ENCODE data around the gene KCNC4.

Gene KCNC4

DNA sequence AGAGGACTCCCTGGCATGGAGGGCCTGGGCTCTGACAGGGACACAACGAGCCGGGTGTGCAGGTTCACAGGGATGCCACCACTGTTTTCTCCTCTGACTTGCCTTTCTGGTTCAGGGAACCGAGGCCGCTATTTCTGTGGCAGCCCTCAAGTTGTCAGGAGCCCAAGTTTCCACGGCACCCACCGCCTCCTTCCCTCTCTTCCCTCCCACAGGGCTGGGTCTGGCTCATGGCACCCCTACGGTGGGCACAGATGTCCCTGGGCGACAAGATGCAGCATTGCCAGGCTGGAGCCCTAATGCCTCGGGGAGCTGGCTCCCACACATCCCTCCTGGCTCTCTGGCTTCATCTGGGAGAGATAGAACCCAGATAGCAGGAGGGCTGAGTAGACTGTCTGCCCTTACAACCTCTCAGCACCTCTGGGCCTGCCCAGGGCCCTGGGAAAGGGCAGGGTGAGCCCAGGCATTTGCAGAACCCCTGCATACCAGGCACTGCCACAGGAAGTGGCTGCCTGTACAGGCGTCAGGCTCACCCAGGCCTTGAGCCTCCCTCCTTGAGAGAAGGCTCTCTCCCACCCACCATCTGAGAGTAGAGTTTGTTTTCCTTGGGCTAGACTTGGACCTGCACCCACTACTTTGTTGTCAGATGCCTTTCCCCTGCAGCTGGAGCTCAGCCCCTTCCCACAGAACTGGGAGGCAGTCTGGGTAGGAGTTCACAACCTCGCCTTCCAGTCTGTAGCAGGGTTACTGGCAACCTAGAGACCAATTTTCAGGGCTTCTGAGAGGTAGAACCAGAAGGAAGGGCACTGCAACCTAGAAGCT lies 20.5 kb downstream of the KCNC4 start:
- DNase-seq = no peak

DNA sequence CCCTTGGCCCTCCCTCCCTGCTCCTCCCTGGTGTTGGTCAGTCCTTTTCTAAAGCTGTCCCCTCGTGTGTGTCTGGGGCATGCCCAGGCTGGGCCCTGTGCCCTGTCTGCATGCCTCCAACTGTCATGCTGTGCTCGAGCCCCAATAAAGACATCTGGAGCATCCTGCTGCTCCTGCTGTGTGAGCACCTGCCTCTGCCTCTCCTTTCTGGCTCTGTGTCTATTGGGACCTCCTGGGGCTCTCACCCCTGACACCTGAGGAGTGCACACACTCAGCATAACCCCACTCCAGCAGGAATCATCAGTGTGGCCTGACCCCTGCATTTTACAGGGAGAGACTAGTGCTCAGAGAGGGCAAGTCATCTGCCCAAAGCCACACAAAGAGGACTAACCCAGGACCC lies 23.7 kb downstream of the KCNC4 start:
- DNase-seq = no peak

DNA sequence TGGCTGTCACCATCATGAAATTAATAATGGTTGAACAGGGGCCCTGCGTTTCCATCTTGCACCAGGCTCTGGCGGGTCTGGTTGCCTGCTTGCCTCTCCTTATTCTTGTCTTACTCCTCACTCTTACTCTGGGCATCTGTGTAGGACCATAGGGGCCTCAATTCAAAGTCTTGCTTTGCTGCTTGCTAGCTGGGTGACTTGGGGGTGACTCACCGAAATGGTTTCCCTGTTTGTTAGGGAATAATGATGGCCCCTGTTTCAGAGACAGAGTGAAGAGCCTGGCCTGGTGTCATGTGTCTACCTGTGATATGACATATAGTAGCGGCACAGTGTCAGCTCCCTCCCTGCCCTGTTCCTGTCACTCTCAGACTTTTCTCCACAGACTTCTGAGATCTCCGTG lies 24.6 kb downstream of the KCNC4 start:
- no peak for DNase-seq

DNA sequence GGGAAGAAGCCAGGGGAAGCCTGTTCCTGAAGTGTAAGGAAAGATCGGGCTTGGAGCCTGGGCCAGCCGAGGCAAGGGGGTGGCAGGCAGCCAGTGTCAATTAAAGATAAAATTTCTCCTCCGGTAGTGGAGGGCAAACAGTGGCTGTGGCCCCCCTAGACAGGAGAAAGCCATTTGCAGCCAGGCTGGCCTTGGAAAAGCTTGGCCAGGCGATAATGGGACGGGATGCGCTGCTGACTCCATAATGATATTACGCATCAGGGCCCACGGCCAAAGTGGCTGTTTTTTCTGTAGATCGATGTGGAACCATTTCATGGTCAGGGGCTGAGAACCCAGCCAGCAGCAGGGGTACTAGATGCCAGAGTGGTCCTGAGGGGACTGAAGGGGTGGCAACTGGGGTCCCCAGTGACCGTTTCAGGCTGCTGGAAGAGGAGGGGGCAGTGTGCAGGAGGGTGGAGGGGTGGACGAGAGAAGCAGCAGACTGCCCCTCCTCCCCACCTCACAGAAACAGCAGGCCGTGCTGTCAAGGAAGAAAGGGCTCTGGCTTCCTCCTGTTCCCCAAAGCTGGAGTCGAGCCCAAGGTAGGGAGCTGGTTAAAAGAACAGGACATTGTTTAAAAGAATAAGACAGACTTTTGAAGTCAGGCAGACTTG lies 25.2 kb downstream of the KCNC4 start:
- no peak for DNase-seq

DNA sequence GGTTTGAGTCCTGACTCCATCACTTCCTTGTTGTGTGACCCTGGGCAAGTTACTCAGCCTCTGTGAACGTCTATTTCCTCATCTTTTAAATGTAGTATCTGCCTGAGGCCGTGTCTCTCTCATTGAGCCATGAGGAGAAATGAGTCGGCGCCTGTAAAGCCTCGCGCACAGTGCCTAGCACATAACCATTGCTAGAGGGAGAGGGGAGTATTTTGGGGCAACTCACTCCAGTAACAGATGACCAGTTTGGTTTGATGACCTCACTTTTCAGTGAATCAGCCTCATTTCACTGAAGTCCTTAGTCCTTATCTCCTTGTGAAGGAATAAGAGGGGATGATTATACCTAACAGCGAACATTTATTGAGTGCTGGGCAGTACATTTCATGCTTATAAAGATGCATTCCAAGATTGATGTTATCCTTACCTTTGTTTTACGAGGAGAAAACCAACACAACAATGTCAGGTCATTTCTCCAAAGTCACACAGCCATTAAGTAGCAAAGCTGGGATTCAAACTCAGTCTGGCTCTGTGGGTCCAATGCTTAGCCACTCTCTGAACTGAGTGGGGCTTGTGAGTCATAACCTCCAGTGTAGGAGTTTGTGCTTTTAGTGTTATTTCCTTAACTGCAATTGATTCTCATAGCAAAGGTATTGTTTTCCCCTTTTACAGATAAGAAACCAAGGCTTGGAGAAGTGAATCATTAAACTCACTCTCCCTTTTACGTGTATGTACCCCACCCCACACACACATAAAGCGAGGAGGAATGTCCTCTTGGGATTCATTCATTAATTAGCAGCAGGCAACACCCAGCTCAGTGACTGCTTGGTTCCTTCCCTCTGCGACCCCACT lies 25.9 kb downstream of the KCNC4 start:
- DNase-seq = peak in 1 of 14 donors; percentile 17

DNA sequence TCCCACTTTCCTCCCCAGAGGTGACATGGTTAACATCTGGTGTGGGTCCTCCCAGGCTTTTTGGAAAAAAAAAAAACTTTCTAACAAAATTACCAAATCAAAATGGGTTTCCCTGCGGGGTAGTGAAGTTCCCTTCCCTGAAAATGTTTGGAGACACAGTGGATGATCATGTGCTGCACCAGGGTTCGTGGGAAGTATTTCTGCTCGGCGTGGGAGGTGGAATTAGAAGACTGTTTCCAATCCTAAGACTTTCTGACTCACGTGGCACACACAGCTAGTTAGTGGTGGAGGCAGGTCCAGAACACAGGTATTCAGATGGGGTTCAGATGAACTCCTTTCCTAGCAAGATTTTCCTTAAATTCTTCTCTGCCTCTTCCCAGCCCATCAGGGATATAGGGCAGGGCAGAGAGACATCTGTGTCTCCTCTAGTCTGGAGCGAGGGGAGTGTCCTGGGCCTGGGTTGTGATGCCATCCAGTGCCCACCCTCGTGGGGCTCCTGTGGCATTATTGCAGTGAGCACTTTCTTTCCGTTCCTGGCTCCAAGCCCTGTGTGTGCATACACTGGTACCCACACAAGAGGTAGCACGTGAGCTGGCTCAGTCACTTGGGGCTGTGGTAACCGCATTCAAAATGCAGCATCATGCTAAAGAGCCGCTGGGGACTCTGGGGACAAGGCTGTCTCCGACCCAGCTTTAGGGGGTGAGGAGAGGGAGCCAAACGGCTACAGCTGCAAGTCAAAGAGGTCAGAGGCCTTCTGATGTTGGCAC lies 27.5 kb downstream of the KCNC4 start:
- DNase-seq = no peak

DNA sequence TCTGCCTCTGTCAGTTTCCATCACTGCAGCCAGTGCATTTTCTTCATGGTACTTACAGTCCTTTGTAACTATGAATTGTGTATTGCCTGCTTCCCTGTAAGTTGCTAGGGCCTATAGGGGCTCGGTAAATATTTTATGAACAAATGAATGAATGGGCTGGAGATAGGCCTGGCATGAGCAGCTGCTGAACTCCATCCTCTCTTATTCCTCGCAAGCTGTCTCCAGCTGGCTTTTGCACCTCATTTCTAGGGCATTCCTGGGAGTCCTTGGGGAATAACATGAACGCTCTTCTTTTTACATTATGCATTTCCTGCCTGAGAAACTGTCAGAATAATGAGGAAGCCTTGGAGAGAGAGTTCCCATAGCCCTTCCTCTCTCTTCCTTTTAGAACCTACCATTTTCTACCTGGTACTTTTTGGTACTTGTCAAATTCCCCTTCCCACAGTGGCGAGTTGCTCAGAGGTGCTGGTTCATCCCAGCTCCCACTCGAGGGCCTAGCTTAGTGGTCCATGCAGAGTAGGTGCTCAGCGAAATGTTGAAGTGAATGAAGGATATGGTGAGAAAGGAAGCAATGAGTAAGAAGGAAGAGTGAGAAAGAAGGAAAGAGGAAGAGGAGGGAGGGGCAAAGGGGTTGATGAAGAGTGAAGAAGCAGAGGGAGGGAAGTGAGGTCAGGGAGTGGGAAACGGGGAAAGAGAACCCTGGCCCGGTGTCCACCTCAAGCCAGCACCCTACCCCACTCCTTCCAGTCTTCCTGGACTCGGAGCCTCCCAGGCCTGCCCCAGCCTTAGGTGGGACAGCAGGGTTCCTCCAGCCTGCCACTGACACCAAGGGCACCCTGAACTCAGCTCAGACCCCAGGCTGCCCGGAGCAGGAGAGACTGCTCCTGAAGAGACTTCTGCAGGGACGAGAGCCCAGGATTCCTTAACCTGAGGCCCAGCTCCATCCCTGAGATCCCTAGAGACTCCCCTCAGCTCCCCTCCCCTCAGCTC lies 29.6 kb downstream of the KCNC4 start:
- no peak for DNase-seq

DNA sequence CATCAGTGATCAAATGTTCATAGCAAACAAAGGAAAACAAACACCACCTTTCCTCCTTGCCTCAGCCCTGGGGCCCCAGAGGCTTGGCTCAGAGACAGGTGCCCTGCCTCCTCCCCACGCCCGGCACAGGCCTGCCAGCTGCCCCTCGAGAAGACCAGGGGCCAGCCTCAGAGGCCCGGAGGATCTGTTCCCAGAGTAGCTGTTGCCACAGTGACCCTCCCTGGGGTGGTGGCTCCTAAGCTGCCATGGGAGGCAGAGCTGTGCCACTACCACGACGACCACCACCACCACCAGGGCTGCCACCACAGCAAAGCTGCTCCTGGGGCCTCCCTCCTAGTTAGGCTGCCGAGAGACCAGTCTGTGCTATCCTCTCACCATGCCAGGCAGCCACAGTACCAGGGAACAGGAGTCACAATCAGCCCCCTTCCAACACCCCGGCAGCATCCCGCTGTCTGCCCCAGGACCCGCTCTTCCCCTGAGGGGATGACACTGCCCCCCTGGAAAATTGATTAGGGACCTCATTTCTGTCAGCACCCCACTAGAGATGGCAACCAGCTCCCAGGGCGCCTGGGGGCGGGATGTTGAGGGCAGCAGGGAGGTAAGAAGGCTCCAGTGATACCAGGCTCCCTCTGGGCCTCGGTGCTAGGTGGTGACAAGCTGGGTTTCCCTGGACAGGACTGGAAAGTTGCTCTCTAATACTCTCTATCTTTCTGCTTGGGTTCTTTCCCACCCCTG lies 30.5 kb downstream of the KCNC4 start:
- DNase-seq = peak in 1 of 14 donors; percentile 16

DNA sequence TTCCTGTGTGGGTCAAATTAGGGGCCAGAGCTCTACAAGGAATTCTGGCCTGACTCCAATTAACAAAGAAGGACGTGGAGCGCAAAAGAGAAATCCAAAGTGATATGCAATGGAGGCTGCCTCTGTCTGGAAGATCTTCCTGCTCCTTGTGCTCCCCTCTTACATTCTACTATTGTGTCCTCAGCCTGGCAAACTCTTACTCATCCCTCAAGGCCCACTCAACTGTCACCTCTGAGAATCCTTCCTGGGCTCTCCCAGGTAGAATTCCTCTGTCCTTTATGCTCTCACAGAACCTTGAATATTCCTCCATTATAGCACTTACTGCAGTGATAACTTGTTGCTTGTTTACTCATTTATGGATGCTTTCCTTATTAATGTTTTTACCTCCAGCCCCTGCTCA lies 31.4 kb downstream of the KCNC4 start:
- DNase-seq = no peak

DNA sequence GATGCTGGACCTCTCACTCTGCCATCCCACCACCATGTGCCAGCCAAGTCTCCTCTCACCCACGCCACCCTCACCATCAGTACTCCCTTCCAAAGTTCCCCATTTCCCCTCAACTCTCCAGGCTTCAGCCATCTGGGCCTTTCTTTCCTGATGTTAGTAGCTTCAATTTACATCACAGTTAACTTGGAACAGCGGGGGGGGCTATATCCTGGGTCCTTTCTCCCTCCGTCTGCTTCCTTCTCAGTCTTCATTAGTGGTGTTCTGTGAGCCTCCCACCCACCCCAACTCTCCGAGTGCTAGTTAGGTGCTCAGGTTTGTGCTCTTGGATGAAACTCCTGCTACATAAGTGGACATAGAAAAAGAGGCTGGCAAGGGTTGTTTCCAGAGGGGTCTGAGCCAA lies 31.9 kb downstream of the KCNC4 start:
- no peak for DNase-seq

DNA sequence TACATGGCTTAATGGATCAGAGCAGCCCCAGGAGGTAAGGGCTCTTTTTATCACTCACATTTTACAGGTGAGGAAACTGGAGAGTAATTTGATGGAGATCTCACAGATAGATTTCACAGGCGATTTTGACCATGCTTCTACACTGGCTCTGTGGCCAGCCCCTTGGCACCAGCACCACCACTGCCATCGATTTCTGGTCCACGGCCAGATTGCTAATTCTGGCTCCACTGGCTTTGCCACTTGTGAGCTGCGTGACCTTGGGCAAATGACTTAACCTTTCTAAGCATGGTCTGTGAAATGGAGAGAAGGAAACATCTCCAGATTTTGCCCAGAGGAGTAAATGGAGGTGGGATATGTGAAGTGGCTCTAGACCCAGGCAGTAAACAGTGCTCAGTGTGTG lies 32.6 kb downstream of the KCNC4 start:
- no peak for DNase-seq

DNA sequence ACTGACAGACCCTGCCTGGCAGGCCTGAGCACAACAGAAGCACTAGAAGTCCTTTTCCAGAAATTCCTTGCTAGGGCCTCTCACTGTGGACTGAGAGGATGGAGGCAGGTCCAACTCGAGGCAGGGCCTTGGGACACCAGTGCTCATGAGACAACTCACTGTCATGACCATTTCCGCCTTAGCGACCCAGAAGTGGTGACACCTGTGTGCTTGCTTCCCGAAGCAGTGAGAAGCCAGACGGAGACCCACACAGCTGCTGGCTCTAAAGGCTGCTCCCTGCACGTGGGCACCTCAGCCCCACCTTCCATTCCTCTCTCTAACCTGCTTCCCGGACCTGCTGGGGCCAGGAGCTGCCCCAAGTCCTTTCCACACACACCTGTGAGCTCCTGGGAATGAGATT lies 33.0 kb downstream of the KCNC4 start:
- no peak for DNase-seq

DNA sequence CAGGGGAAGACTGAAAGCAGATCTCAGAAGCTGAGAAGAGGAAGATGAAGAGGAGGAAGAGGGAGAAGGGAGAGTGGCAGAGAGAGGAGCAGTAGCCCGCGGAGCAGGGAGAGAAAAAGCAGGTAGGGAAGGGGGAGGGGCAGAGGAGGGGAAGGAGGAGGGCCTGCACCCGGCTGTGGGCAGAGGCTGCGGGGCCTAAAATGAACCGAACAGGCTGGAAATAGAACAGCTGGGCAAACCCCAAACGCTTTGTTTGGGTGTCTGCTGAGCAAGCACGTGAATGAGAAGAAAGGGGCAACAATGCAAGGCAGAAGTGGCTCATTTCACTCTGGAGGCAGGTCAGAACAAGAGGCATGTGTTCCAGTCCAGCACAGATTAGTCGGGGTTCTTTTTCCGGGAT lies 33.5 kb downstream of the KCNC4 start:
- peak in 4 of 14 donors; percentile 1 to 31 (median 16) for DNase-seq

DNA sequence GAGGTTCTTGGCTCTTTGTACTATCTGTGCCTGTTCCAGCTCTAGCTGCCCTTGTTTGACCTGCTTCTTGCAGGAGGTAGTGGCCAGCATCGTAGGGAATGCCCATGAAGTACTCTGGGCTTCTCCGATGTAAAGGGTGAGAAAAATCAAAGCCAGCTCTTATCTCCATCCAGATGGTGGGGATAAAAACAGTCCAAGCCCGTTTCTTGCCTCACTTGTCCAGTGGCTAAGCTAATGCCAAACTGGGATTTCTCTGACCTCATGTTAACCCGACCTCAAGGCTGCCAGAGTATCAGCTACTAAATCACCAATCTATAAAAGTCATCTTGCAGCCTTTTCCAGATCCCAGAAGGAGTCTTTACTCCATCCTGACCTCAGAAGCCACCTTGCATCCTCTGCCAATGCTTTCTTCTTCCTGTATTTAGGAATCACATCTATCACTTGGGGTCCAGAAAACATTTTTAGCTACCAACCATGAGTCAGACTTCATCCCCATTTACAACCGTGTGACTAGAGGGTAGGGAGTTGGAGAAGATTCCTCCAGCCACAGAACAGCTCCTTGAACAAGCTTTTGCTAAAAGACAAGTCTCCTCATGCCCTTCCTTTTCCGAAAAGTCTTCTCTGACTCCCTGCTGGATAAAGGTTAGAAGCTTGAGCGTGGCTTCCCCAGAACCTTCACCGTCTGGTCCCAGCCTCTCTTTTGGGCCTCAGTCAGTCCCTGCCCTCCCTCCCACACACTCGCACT lies 35.9 kb downstream of the KCNC4 start:
- no peak for DNase-seq

DNA sequence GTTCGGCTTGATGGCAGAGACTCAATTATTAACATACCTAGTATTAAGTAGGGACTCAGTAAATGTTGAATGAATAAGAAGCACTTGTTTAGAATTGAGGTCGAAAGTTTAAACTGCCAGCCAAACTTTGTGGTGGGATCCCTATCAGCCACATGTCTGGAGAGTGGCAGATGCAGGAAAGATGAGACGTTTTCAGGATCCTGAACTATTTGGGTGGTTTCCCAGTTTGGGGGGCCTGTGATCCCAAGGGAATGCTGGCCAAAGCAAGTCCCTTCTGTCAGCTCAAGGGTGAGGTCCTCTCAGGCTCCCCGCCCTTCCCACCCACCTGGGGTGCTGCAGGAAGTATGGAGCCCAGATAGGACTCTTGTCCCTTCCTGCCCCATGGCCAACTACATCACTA lies 38.6 kb downstream of the KCNC4 start:
- no peak for DNase-seq

DNA sequence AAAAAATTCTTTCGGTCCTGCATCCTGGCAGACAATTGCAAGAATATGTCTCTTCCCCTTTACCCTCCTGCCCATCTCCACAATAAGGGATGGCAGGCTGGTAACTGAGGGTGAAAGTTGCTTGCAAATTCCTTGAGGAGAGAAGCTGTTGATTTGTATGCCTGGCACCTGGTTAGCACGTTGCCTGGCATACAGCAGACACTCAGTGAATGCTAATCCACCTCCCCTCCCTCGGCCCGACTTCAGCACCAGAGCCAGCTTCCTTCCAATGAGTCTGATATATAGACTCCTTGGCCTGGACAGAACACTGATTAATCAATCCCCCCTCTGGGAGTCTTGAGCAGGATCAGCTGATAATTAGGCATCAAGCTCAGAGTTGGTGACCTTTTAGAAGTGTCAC lies 39.1 kb downstream of the KCNC4 start:
- peak in 1 of 14 donors; percentile 9 for DNase-seq

DNA sequence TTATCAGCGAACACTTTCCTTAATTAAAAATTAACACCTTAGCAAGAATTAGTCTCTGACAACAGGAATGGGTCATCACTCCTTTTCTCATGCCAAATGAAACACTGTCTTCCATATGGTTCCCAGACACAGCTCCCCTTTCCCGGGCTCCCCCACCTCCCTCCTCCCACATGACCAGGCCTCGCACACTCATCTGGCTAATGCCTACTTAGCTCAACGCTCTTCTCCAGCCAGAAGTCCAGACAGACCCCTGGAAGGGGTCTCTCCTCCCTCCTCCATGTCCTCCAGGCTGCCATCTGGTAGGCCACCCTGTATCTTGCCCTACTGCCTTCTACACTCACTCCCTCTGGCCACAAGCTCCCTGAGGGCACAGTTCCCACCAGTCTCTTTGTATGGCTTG lies 39.9 kb downstream of the KCNC4 start:
- DNase-seq = no peak

DNA sequence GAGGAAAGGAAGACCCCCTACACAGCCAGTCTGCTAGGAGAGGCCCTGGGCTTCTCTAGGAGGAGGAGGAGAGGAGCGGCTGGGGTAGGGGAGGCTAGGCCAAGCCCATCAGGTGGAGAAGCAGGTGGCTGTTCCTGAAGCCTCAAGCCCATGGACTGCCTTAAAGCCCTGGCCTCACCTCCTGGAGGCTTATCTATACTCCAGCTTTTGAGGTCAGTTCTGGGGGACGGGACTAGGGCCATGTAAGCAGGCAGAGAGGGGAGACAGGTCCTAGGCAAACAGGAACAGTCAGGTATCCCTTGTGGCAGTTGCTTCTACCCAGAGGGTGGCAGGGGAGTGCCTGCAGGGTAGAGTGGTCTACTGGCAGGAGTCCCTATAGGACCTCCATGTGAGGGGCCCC lies 40.6 kb downstream of the KCNC4 start:
- no peak for DNase-seq

DNA sequence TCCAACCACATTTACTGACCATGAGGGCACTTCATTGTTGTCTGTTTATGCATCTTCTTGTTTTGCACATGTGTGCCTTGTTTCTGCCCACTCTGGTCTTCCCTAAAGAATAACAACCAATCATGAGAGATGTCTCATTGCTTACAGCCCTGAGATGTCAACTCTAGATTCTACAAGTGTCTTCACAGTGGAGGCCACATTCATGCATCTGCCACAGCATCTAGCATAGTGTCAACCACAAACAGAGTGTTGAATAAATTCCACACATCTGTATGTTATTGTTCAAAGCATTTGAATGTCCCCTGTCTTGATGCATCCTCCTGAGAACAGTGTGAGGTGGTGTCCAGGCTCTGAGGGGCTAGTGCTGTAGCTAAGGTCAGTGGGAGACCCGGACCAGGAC lies 43.1 kb downstream of the KCNC4 start:
- DNase-seq = no peak

All from C1 segment of cervical spinal cord (tissue), 14 donors.